ENCODE data around the gene ACVR1. TPM values are rescaled to one million over a fixed set of nuclear protein-coding genes. Genes with fewer than 3 reads are reported as not detected.

The ACVR1 gene
- total and polyA plus RNA-seq, 9 of the 15 experiments (the other 6 are each of a cell fraction or from before 2014, with no cell fraction given) = 3.8 to 14.3 (median 6.9) TPM

GRCh38 chr2:157875641-157876065, 477 bp downstream of the ACVR1 start (continued):
- TF ChIP-seq, protein P1, sequence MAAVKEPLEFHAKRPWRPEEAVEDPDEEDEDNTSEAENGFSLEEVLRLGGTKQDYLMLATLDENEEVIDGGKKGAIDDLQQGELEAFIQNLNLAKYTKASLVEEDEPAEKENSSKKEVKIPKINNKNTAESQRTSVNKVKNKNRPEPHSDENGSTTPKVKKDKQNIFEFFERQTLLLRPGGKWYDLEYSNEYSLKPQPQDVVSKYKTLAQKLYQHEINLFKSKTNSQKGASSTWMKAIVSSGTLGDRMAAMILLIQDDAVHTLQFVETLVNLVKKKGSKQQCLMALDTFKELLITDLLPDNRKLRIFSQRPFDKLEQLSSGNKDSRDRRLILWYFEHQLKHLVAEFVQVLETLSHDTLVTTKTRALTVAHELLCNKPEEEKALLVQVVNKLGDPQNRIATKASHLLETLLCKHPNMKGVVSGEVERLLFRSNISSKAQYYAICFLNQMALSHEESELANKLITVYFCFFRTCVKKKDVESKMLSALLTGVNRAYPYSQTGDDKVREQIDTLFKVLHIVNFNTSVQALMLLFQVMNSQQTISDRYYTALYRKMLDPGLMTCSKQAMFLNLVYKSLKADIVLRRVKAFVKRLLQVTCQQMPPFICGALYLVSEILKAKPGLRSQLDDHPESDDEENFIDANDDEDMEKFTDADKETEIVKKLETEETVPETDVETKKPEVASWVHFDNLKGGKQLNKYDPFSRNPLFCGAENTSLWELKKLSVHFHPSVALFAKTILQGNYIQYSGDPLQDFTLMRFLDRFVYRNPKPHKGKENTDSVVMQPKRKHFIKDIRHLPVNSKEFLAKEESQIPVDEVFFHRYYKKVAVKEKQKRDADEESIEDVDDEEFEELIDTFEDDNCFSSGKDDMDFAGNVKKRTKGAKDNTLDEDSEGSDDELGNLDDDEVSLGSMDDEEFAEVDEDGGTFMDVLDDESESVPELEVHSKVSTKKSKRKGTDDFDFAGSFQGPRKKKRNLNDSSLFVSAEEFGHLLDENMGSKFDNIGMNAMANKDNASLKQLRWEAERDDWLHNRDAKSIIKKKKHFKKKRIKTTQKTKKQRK (IDR thresholded peaks at IDR 0.05; ENCODE audit: borderline replicate concordance, low read depth, low read length) = no peak
- TF ChIP-seq TAL1 (IDR thresholded peaks at IDR 0.05) (no peak), GATAD2B (IDR thresholded peaks at IDR 0.05; ENCODE audit: borderline replicate concordance) (peak; percentile 81), BMI1 (IDR thresholded peaks at IDR 0.05; ENCODE audit: low read length) (no peak), ZFX (CRISPR knock-in tag; IDR thresholded peaks at IDR 0.05) (peak; percentile 67), EP300 (IDR thresholded peaks at IDR 0.05; ENCODE audit: low read length) (no peak), RBM39 (optimal IDR thresholded peaks at IDR 0.05; ENCODE audit: low read depth, low read length) (no peak), TARDBP (IDR thresholded peaks at IDR 0.05) (no peak), SREBF2 (CRISPR knock-in tag; IDR thresholded peaks at IDR 0.05) (no peak), PHF8 (IDR thresholded peaks at IDR 0.05; ENCODE audit: borderline replicate concordance, low read length) (peak; percentile 57; the same call in 1 of the 2 replicates), NR1H2 (CRISPR knock-in tag; IDR thresholded peaks at IDR 0.05) (no peak), MCM5 (IDR thresholded peaks at IDR 0.05; ENCODE audit: low read depth) (no peak), SAFB (IDR thresholded peaks at IDR 0.05; ENCODE audit: borderline replicate concordance, low read depth, low read length) (no peak), PPARD (CRISPR knock-in tag; IDR thresholded peaks at IDR 0.05) (no peak), ZNF609 (CRISPR knock-in tag; IDR thresholded peaks at IDR 0.05; ENCODE audit: borderline replicate concordance) (no peak), ZNF263 (CRISPR knock-in tag; IDR thresholded peaks at IDR 0.05; ENCODE audit: borderline replicate concordance) (no peak), NUFIP1 (IDR thresholded peaks at IDR 0.05; ENCODE audit: partially characterized antibody) (no peak), ZC3H11A (IDR thresholded peaks at IDR 0.05; ENCODE audit: low read depth, low read length) (no peak), ZBTB7A (IDR thresholded peaks at IDR 0.05; ENCODE audit: borderline replicate concordance, control insufficient read depth, low read depth, low read length) (peak; percentile 84)
- TF ChIP-seq, protein P2, sequence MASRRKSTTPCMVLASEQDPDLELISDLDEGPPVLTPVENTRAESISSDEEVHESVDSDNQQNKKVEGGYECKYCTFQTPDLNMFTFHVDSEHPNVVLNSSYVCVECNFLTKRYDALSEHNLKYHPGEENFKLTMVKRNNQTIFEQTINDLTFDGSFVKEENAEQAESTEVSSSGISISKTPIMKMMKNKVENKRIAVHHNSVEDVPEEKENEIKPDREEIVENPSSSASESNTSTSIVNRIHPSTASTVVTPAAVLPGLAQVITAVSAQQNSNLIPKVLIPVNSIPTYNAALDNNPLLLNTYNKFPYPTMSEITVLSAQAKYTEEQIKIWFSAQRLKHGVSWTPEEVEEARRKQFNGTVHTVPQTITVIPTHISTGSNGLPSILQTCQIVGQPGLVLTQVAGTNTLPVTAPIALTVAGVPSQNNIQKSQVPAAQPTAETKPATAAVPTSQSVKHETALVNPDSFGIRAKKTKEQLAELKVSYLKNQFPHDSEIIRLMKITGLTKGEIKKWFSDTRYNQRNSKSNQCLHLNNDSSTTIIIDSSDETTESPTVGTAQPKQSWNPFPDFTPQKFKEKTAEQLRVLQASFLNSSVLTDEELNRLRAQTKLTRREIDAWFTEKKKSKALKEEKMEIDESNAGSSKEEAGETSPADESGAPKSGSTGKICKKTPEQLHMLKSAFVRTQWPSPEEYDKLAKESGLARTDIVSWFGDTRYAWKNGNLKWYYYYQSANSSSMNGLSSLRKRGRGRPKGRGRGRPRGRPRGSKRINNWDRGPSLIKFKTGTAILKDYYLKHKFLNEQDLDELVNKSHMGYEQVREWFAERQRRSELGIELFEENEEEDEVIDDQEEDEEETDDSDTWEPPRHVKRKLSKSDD (conservative IDR thresholded peaks at IDR 0.05; ENCODE audit: low read length) = no peak

Data from K562 (cell line).